Adrenal gland (tissue), 5 donors: ENCODE data around the gene PACS2.

Experiments
- POLR2A ChIP-seq, 2 donors: fragments of 450-650 bp; IDR thresholded peaks; one replicate each; pipeline ENCODE4 v1.6.1; 2017; ENCODE audit warnings: antibody characterized with exemption in 2 of 2, mild to moderate bottlenecking in 2 of 2, moderate library complexity in 1 of 2
- TF ChIP-seq, protein P1 (sequence below), 6 experiments: fragments of 450-650 bp in 4 of 6; fragments of 200-600 bp in 2 of 6; sonication (generic) in 1 of 6; IDR thresholded peaks; 1 replicate in 5 of 6; 2 replicates in 1 of 6; pipeline versions ENCODE4 v1.5.1 to v1.8.0; 2016 to 2021; ENCODE audit warnings: antibody characterized with exemption in 6 of 6, mild to moderate bottlenecking in 2 of 6, moderate library complexity in 1 of 6
- donor health status: DM: no; HTN: no; CAD: no.

DNA sequence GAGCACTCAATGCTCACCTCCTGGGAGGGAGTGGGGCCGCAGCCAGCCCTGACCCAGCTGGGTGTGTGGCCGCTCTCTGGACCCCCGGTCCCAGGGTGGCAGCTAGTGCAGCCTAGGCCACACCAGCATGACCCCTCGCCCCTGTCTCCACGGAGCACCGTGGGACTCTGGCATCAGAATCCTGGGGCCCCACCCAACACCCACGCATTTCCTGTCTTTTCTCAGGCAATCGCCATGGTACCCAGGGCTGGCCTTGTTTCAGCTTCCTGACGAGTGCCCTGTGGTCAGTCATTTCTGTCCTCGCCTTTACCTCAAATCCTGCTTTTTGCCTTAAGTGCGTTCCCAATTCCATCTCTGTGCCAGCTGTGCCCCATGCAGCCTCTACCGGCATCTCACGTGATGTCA, 15.9 kb downstream of the PACS2 start:
- TF ChIP-seq POLR2A (IDR thresholded peaks at IDR 0.05), result no peak
- TF ChIP-seq, protein P1, sequence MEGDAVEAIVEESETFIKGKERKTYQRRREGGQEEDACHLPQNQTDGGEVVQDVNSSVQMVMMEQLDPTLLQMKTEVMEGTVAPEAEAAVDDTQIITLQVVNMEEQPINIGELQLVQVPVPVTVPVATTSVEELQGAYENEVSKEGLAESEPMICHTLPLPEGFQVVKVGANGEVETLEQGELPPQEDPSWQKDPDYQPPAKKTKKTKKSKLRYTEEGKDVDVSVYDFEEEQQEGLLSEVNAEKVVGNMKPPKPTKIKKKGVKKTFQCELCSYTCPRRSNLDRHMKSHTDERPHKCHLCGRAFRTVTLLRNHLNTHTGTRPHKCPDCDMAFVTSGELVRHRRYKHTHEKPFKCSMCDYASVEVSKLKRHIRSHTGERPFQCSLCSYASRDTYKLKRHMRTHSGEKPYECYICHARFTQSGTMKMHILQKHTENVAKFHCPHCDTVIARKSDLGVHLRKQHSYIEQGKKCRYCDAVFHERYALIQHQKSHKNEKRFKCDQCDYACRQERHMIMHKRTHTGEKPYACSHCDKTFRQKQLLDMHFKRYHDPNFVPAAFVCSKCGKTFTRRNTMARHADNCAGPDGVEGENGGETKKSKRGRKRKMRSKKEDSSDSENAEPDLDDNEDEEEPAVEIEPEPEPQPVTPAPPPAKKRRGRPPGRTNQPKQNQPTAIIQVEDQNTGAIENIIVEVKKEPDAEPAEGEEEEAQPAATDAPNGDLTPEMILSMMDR (IDR thresholded peaks at IDR 0.05), result no peak
